Endothelial cell of umbilical vein (primary cell): ENCODE results near the gene ARID1B. TPM values are rescaled to one million over a fixed set of nuclear protein-coding genes. Genes with fewer than 3 reads are reported as not detected.

ENCODE experiments used
- BruUV-seq: library from RNA; stranded (reverse); fragments of 400-500 nt; replicated peaks from 2 replicates; lab custom pipeline; 2021; lab: Mats Ljungman, UMichigan
- CTCF ChIA-PET: fragments of 300-600, 350-600 bp; sonication (Branson Sonifier 250); formaldehyde crosslinking; loops from one replicate; lab custom pipeline; 2021; ENCODE audit warnings: antibody characterized with exemption, inconsistent platforms; lab: Charles Lee
- POLR2A ChIA-PET: fragments of 300-600, 350-600 bp; sonication (Branson Sonifier 250); formaldehyde crosslinking; loops from one replicate; lab custom pipeline; 2021; ENCODE audit warnings: antibody characterized with exemption, inconsistent platforms; lab: Charles Lee
- DNase-seq: peaks from one replicate; pipeline ENCODE4 v3.0.0-alpha.2; 2011; ENCODE audit warnings: low read depth, low spot score
- FAIRE-seq: peaks from 2 replicates; lab custom pipeline; 2011; peaks lifted over from hg19 to GRCh38; lab: Jason Lieb, UNC
- H2AFZ ChIP-seq: 2 replicates; pipeline ENCODE4 v1.6.0; 2012; ENCODE audit warnings: low read depth, low read length, control low read depth, inconsistent platforms
- H3K27ac ChIP-seq: 2 replicates; pipeline ENCODE4 v1.5.1; 2011; ENCODE audit warnings: low read depth, mild to moderate bottlenecking, control low read depth, low read length, moderate library complexity; ENCODE audit not compliant: insufficient read depth
- H3K27me3 ChIP-seq, 2 experiments: 2 replicates each; pipeline versions ENCODE4 v1.6.0 to v1.6.1; 2011; ENCODE audit warnings: low read length in 2 of 2, mixed read lengths in 1 of 2; ENCODE audit not compliant: control insufficient read depth in 2 of 2, insufficient read depth in 2 of 2
- H3K36me3 ChIP-seq, 2 experiments: 2 replicates in 1 of 2; 3 replicates in 1 of 2; pipeline ENCODE4 v1.5.1; 2011; ENCODE audit warnings: low read length in 2 of 2, mild to moderate bottlenecking in 1 of 2, moderate library complexity in 1 of 2; ENCODE audit not compliant: control insufficient read depth in 2 of 2, insufficient read depth in 2 of 2; ENCODE audit errors: extremely low read depth in 1 of 2
- H3K4me1 ChIP-seq: 3 replicates; pipeline ENCODE4 v1.5.1; 2011; ENCODE audit warnings: mild to moderate bottlenecking, low read length; ENCODE audit not compliant: control insufficient read depth, insufficient read depth; ENCODE audit errors: extremely low read depth
- H3K4me2 ChIP-seq: 2 replicates; pipeline ENCODE4 v1.6.1; 2011; ENCODE audit warnings: low read length, control low read depth, mixed read lengths; ENCODE audit not compliant: insufficient read depth
- H3K4me3 ChIP-seq, 3 experiments: fragments of 200-600 bp in 1 of 3; sonication (generic), shearing (Covaris generic) in 1 of 3; replicated peaks in 1 of 3; 2 replicates each; pipeline ENCODE4 v1.5.1; 2011 to 2016; ENCODE audit warnings: control low read depth in 3 of 3, low read length in 3 of 3, mild to moderate bottlenecking in 2 of 3, inconsistent platforms in 1 of 3, low read depth in 1 of 3, moderate library complexity in 1 of 3; ENCODE audit not compliant: insufficient read depth in 1 of 3
- H3K79me2 ChIP-seq: 2 replicates; pipeline ENCODE4 v1.6.0; 2012; ENCODE audit warnings: low read length, inconsistent platforms; ENCODE audit not compliant: control insufficient read depth, insufficient read depth
- H3K9ac ChIP-seq: replicated peaks from 2 replicates; pipeline ENCODE3; 2011; ENCODE audit warnings: low read length, control low read depth; ENCODE audit not compliant: insufficient read depth; ENCODE audit errors: extremely low read depth
- H3K9me1 ChIP-seq: replicated peaks from 3 replicates; pipeline ENCODE4 v1.6.0; 2011; ENCODE audit warnings: mild to moderate bottlenecking, low read length; ENCODE audit not compliant: control insufficient read depth, insufficient read depth; ENCODE audit errors: extremely low read depth
- H3K9me3 ChIP-seq: replicated peaks from 2 replicates; pipeline ENCODE4 v1.5.1; 2012; ENCODE audit warnings: low read length, inconsistent platforms; ENCODE audit not compliant: control insufficient read depth, insufficient read depth
- H4K20me1 ChIP-seq: replicated peaks from 2 replicates; pipeline ENCODE3; 2011; ENCODE audit warnings: mild to moderate bottlenecking, low read length; ENCODE audit not compliant: control insufficient read depth, insufficient read depth; ENCODE audit errors: extremely low read depth
- EZH2 ChIP-seq: IDR thresholded peaks from 2 replicates; pipeline ENCODE4 v1.6.1; 2012; ENCODE audit warnings: borderline replicate concordance, low read depth, mild to moderate bottlenecking, moderate library complexity, low read length, inconsistent platforms; ENCODE audit not compliant: severe bottlenecking
- FOS ChIP-seq: IDR thresholded peaks from 2 replicates; pipeline ENCODE4 v1.6.1; 2011; ENCODE audit warnings: mild to moderate bottlenecking, low read length, moderate library complexity, borderline replicate concordance; ENCODE audit not compliant: insufficient read depth
- GATA2 ChIP-seq: IDR thresholded peaks from 2 replicates; pipeline ENCODE4 v1.7.0; 2011; ENCODE audit warnings: low read depth, mild to moderate bottlenecking, moderate library complexity, mixed read lengths, low read length; ENCODE audit not compliant: insufficient read length, insufficient read depth
- JUN ChIP-seq: IDR thresholded peaks from 2 replicates; pipeline ENCODE4 v1.6.1; 2011; ENCODE audit warnings: borderline replicate concordance, low read depth; ENCODE audit not compliant: insufficient read length, insufficient read depth
- MAX ChIP-seq: IDR thresholded peaks from 2 replicates; pipeline ENCODE4 v1.6.1; 2011; ENCODE audit not compliant: insufficient read depth, insufficient read length
- MYC ChIP-seq: IDR thresholded peaks from one replicate; pipeline ENCODE4 v1.6.1; 2011; ENCODE audit warnings: mild to moderate bottlenecking, low read depth, low read length
- POLR2A ChIP-seq: IDR thresholded peaks from 2 replicates; pipeline ENCODE4 v1.6.1; 2012; ENCODE audit warnings: low read depth, mild to moderate bottlenecking, control low read depth, low read length
- POLR2AphosphoS5 ChIP-seq: IDR thresholded peaks from 2 replicates; pipeline ENCODE4 v1.6.1; 2012; ENCODE audit warnings: low read depth, mild to moderate bottlenecking, control low read depth, low read length, moderate library complexity; ENCODE audit not compliant: insufficient read depth
- dilution Hi-C: fragments of 300-500 bp; cut with MboI; formaldehyde crosslinking; loops from one replicate; pipeline ENCODE4 v1.15.0; 2019; ENCODE audit warnings: low sequenced_read_pairs; ENCODE audit not compliant: extremely low pct_ligation_motif_present
- intact Hi-C: fragments of 100-400 bp; cut with micrococcal nuclease; formaldehyde crosslinking; loops from one replicate; pipeline ENCODE4 v1.10.0; 2022
- polyA plus RNA-seq, 4 experiments: library from polyadenylated mRNA; depleted of rRNA in 3 of 4; stranded (reverse) in 3 of 4; unstranded in 1 of 4; fragments of >200 nt; gene quantifications; 2 replicates each; pipeline versions ENCODE4 v1.2.1 to v1.2.3, GENCODE V29; 2011 to 2012; ENCODE audit warnings: missing spikeins in 1 of 4
- total RNA-seq: library from RNA; stranded (reverse); gene quantifications from 2 replicates; pipeline ENCODE4 v1.2.3, GENCODE V29; 2021
- TF ChIP-seq, protein P1 (sequence below), 2 donors: IDR thresholded peaks; 1 replicate in 1 of 2; 2 replicates in 1 of 2; pipeline ENCODE4 v1.5.1; 2011; ENCODE audit warnings: low read length in 2 of 2, mild to moderate bottlenecking in 2 of 2, moderate library complexity in 2 of 2, control low read depth in 1 of 2, inconsistent platforms in 1 of 2, low read depth in 1 of 2; ENCODE audit not compliant: insufficient read depth in 1 of 2; ENCODE audit errors: extremely low read depth in 1 of 2

Gene ARID1B
- total and polyA plus RNA-seq, 2 donors (not counting 3 experiments of a cell fraction or from before 2014, with no cell fraction given), result 21.8 to 89.5 TPM

DNA sequence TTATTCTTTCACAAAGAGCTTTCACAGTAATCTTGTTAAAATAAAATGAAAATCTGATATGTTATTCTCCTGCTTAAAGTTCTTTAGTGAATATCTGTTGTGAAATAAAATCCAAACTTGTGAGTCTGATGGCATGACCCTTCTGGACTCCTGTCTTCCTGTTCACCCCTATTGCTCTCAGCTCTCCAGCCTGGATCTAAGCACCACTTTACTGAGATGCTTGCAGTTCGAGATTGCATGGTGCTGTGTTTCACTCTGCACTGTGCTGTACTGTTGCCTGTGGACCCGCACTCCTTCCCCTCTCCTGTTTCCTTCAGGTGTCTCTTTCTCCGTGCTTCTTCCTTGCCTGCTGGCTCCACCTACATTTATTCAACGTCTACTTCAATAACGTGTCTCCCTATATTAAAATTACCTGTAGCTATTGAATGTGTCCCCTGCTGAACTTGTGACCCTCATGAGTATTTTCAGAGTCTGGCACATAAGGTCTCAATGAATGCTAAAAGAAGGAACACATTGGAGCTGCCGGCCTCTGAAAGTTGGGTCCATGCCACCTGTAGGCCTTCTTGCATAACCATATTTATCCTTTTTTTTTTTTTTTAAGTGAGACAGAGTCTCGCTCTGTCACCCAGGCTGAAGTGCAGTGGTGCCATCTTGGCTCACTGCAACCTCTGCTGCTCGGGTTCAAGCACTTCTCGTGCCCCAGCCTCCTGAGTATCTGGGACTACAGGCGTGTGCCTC is 100.1 kb downstream of the ARID1B start:
- Histone ChIP-seq H3K4me3 (no peak overlapping the region), H3K27me3 (no peaks in the 10 kb centered on the region), H4K20me1 (no peaks in the 10 kb centered on the region), H3K9ac (no peak overlapping the region), H3K9me3 (no peaks in the 10 kb centered on the region), H3K79me2 (peaks cover 72% of the 10 kb centered on the region), H2AFZ (no peak overlapping the region), H3K9me1 (no peaks in the 10 kb centered on the region), H3K4me2 (no peak overlapping the region), H3K27ac (no peak overlapping the region), H3K4me1 (peaks cover 6% of the 10 kb centered on the region), H3K36me3 (peaks cover 0 to 5% of the 10 kb centered on the region in 2 experiments)
- ChIA-PET CTCF (interaction anchor here (0.8 kb wide), 1 partner anchor 10 kb away, joined by 3 read pairs; no protein-coding TSS in a partner anchor), POLR2A (no interaction called here)
- DNase-seq, result no peak
- no peak for FAIRE-seq
- no TSS peak for BruUV-seq
- dilution Hi-C loops, result no loop called here
- TF ChIP-seq JUN, result no peak
- no peak for TF ChIP-seq GATA2
- no peak for TF ChIP-seq EZH2
- no peak for TF ChIP-seq FOS
- TF ChIP-seq POLR2AphosphoS5, result no peak
- intact Hi-C loops, result loop anchor here (10.0 kb wide), 1 partner anchor 312 kb away; no protein-coding TSS in a partner anchor

- CTCF ChIA-PET, result interaction anchor here (0.9 to 1.0 kb wide), 2 partner anchors 12 to 314 kb away, joined by 3 read pairs; no protein-coding TSS in a partner anchor
- Histone ChIP-seq H2AFZ (no peak overlapping the region), H3K27ac (no peak overlapping the region), H3K9ac (no peak overlapping the region), H3K4me1 (peaks cover 8% of the 10 kb centered on the region), H3K9me1 (no peaks in the 10 kb centered on the region), H3K36me3 (peaks cover 0 to 2% of the 10 kb centered on the region in 2 experiments), H3K4me3 (no peak overlapping the region), H3K27me3 (no peaks in the 10 kb centered on the region), H3K4me2 (no peak overlapping the region), H3K79me2 (peaks cover 78% of the 10 kb centered on the region), H3K9me3 (no peaks in the 10 kb centered on the region), H4K20me1 (no peaks in the 10 kb centered on the region)
- POLR2A ChIA-PET, result no interaction called here
- intact Hi-C loops, result loop anchor here (10.0 kb wide), 1 partner anchor 314 kb away; no protein-coding TSS in a partner anchor
- no TSS peak for BruUV-seq
- no peak for DNase-seq
- no peak for FAIRE-seq
- dilution Hi-C loops, result no loop called here
- no peak for TF ChIP-seq JUN
- TF ChIP-seq MYC, result no peak
- TF ChIP-seq, protein P1, sequence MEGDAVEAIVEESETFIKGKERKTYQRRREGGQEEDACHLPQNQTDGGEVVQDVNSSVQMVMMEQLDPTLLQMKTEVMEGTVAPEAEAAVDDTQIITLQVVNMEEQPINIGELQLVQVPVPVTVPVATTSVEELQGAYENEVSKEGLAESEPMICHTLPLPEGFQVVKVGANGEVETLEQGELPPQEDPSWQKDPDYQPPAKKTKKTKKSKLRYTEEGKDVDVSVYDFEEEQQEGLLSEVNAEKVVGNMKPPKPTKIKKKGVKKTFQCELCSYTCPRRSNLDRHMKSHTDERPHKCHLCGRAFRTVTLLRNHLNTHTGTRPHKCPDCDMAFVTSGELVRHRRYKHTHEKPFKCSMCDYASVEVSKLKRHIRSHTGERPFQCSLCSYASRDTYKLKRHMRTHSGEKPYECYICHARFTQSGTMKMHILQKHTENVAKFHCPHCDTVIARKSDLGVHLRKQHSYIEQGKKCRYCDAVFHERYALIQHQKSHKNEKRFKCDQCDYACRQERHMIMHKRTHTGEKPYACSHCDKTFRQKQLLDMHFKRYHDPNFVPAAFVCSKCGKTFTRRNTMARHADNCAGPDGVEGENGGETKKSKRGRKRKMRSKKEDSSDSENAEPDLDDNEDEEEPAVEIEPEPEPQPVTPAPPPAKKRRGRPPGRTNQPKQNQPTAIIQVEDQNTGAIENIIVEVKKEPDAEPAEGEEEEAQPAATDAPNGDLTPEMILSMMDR (IDR thresholded peaks at IDR 0.05; ENCODE audit: extremely low read depth in 1 of 2, insufficient read depth in 1 of 2, low read depth in 1 of 2, low read length in 2 of 2), result no peak
- no peak for TF ChIP-seq POLR2A
- TF ChIP-seq FOS, result no peak
- no peak for TF ChIP-seq MAX
- TF ChIP-seq EZH2, result no peak
- no peak for TF ChIP-seq POLR2AphosphoS5
- no peak for TF ChIP-seq GATA2
These were observed 101.5 kb downstream of the ARID1B start for GRCh38 chr6:156878681-156879080.
